ENCODE measurements around the gene DENND4A. TPM values are rescaled to one million over a fixed set of nuclear protein-coding genes. Genes with fewer than 3 reads are reported as not detected.

DENND4A gene
- total RNA-seq, 4 donors from 2014 or later = 7.4 to 16.4 (median 13.3) TPM

DNA sequence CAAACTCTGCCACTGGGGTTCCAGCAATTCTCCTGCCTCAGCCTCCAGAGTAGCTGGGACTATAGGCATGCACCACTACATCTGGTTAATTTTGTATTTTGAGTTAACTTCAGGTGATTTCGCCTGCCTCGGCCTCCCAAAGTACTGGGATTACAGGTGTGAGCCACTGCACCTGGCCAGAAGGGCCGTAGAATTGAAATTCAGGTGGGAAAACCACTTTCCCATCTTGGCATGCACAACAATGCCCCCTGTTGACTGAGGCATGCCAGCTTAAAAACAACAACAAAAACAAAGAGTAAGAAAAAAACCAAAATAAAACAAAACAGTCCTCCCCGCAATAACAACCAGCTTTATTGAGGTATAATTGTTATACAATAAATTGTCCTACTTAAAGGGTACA is 44.6 kb upstream of the DENND4A start:
- intact Hi-C loops (cut with DNase I; ENCODE audit: low total_unique reads) = no loop called here
- no peak overlapping the region for H3K4me3 ChIP-seq (ENCODE audit: low read depth, poor library complexity, severe bottlenecking)
- no peak for DNase-seq (ENCODE audit: low spot score in 2 of 2)
- TF ChIP-seq, protein P1, sequence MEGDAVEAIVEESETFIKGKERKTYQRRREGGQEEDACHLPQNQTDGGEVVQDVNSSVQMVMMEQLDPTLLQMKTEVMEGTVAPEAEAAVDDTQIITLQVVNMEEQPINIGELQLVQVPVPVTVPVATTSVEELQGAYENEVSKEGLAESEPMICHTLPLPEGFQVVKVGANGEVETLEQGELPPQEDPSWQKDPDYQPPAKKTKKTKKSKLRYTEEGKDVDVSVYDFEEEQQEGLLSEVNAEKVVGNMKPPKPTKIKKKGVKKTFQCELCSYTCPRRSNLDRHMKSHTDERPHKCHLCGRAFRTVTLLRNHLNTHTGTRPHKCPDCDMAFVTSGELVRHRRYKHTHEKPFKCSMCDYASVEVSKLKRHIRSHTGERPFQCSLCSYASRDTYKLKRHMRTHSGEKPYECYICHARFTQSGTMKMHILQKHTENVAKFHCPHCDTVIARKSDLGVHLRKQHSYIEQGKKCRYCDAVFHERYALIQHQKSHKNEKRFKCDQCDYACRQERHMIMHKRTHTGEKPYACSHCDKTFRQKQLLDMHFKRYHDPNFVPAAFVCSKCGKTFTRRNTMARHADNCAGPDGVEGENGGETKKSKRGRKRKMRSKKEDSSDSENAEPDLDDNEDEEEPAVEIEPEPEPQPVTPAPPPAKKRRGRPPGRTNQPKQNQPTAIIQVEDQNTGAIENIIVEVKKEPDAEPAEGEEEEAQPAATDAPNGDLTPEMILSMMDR (IDR thresholded peaks at IDR 0.05) = no peak
- TF ChIP-seq POLR2A (IDR thresholded peaks at IDR 0.05) = no peak
- whole genome bisulfite sequencing, 2 donors = 82 to 92% methylated on average over 4 of the region's 4 CpGs

DNA sequence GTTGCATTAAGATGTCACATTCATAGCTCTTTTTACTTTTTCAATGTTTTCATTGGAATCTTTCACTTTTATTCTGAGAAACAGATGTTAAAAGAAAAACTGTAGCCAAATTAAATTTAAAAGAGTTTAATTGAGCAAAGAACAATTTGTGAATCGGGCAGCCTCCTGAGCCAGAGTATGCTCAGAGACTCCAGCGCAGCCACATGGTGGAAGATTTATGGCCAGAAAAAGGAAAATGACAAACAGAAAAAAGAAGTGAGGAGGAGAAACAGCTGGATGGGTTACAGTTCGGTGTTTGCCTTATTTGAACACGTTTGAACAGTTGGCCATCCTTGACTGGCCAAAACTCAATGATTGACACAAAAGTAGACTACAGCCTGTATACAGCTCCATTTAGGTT is 43.4 kb upstream of the DENND4A start:
- TF ChIP-seq, protein P1 (IDR thresholded peaks at IDR 0.05) = no peak
- TF ChIP-seq POLR2A (IDR thresholded peaks at IDR 0.05) = no peak
- WGBS, 2 donors = 57 to 60% methylated on average over 4 of the region's 4 CpGs
- no peak overlapping the region for H3K4me3 ChIP-seq (ENCODE audit: low read depth, poor library complexity, severe bottlenecking)
- intact Hi-C loops (cut with DNase I; ENCODE audit: low total_unique reads) = no loop called here
- DNase-seq (ENCODE audit: low spot score in 2 of 2) = no peak

DNA sequence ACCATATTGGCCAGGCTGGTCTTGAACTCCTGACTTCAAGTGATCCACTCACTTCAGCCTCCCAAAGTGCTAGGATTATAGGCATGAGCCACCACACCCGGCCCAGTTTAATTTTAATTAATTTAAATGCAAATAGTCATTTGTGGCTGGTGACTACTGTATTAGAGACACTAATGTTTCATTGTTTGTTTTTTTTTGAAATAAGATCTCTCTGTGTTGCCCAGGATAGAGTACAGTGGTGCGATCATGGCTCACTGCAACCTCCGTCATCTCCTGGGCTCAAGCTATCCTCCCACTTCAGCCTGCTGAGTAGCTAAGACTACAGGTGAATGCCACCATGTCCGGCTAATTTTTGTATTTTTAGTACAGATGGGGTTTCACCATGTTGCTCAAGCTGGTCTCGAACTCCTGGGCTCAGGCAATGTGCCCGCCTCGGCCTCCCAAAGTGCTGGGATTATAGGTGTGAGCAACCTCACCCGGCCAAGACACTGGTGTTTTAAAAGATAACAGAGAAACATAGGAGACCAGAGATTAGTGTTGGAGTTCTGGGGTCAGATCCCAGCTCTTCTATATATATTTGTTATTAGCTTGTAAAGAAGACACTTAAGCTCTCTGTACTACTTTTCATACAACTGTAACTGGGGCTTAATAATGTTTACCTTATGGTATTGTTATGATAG is 42.6 kb upstream of the DENND4A start:
- H3K4me3 ChIP-seq (ENCODE audit: low read depth, poor library complexity, severe bottlenecking) = no peak overlapping the region
- 96 to 98% methylated on average over 8 of the region's 8 CpGs for WGBS, 2 donors
- no peak for TF ChIP-seq POLR2A (IDR thresholded peaks at IDR 0.05)
- TF ChIP-seq, protein P1 (IDR thresholded peaks at IDR 0.05) = no peak
- DNase-seq (ENCODE audit: low spot score in 2 of 2) = no peak
- intact Hi-C loops (cut with DNase I; ENCODE audit: low total_unique reads) = loop anchor here (5.0 kb wide), 1 partner anchor 1892 kb away; no protein-coding TSS in a partner anchor

DNA sequence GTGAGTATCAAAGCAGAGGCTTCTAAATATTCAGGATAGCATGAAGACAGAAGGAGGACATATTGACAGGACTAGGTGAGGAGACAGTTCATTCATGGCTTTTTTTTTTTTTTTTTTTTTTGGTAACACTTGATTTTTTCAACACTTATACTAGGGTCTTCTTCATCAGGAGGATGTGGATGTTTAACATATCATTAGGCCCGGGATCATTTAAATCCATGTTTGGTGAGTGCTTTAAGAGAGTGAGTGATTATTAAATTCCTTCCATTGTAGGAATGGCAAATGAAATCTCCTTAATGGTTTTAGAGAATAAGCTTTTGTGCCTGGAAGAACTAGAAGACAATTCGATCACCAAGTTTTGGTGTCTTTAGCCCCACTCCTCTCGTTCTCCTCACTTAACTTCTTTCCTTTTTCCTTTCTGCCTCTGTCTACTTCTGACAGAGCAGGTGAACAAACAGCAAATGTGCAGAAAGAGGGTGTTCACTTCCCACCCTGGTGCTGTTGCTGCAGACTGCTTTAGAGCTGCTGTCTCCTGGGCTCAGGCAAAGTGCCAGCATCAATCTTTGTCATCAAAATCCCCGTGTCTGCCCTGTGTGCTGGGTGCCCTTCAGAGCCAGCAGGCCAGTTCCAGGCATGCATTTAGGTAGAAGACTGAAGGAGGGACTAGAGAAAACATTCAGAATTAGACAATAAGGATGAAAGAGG is 41.6 kb upstream of the DENND4A start:
- WGBS, 2 donors = 50 to 54% methylated on average over 4 of the region's 4 CpGs
- intact Hi-C loops (cut with DNase I; ENCODE audit: low total_unique reads) = loop anchor here (5.0 kb wide), 1 partner anchor 1891 kb away; no protein-coding TSS in a partner anchor
- no peak for DNase-seq (ENCODE audit: low spot score in 2 of 2)
- TF ChIP-seq, protein P1 (IDR thresholded peaks at IDR 0.05) = no peak
- no peak for TF ChIP-seq POLR2A (IDR thresholded peaks at IDR 0.05)
- no peak overlapping the region for H3K4me3 ChIP-seq (ENCODE audit: low read depth, poor library complexity, severe bottlenecking)

DNA sequence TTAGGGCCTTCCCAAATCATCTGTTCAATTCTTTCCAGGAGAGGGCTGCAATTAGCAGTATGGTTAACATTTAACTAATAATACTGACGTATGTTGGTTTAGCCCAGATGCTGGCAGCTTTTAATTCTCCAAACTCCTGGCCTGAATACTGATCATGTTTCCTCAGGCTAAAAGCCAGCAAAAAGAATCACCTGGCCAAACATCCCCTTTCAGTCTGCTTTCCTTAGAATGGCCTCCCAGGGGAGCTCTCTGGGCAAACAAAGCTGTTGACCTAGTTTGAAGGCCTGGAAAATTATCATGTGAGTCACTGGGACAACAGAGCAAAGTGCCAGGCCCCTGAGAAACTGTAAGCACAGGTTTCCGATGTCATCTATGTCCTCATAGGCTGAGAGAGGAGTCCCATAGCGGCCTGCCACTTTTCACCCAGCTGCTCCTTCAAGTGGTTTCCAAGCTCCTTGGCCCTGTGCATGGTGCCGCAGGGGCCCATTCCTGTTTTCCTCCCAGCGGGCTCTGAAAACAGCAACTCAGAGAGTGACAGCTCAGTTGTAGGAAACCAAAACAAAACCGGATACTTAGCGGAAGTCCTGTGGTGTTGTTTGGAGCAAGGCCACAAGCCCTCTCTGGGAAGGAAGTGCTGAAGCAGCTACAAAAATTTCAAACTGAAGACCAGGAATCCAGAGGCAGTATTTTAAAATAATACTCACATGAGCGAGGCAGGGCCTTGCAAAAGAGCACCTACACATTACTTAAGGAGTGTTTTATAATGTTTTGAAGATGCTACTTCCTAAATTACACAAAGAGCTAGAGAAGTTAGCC is 40.7 kb upstream of the DENND4A start:
- TF ChIP-seq, protein P1 (IDR thresholded peaks at IDR 0.05) = no peak
- TF ChIP-seq POLR2A (IDR thresholded peaks at IDR 0.05) = no peak
- H3K4me3 ChIP-seq (ENCODE audit: low read depth, poor library complexity, severe bottlenecking) = no peak overlapping the region
- DNase-seq (ENCODE audit: low spot score in 2 of 2) = peak; percentile 90 to 95
- 3 to 4% methylated on average over 8 of the region's 8 CpGs for WGBS, 2 donors
- intact Hi-C loops (cut with DNase I; ENCODE audit: low total_unique reads) = loop anchor here (5.0 kb wide), 1 partner anchor 1890 kb away; no protein-coding TSS in a partner anchor

Measured in lower leg skin (tissue), 4 donors.